Activated CD4-positive, alpha-beta T cell treated with anti-CD3 and anti-CD28 coated beads for 48 hours (primary cell): ENCODE measurements around the gene ARHGAP25.

ENCODE experiments used
- DNase-seq: peaks from one replicate; pipeline ENCODE4 v3.0.0-alpha.2; 2020

The ARHGAP25 gene

GRCh38 chr2:68767996-68768395 is 33.4 kb downstream of the ARHGAP25 start:
- no peak for DNase-seq

DNA sequence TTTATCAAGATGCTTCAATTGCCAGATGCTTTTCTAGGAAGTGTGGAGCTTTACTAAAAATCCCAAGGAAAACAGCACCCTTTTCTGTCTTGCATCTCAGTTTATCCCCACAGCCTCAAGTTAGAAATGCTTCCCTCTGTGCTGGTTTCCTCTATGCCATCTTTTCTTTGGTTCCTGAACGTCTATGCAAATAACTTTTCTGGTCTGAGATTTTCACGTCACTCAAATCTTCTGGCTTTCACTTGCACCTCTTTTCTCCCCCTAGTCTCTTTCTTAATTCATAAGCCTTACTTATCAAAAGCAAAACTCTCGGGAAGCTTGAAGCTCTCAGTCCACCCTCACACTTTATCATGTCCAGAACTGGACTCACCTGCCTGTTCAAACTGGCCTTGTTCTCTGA is 33.9 kb downstream of the ARHGAP25 start:
- no peak for DNase-seq

GRCh38 chr2:68768951-68769350 is 34.3 kb downstream of the ARHGAP25 start:
- DNase-seq = no peak

DNA sequence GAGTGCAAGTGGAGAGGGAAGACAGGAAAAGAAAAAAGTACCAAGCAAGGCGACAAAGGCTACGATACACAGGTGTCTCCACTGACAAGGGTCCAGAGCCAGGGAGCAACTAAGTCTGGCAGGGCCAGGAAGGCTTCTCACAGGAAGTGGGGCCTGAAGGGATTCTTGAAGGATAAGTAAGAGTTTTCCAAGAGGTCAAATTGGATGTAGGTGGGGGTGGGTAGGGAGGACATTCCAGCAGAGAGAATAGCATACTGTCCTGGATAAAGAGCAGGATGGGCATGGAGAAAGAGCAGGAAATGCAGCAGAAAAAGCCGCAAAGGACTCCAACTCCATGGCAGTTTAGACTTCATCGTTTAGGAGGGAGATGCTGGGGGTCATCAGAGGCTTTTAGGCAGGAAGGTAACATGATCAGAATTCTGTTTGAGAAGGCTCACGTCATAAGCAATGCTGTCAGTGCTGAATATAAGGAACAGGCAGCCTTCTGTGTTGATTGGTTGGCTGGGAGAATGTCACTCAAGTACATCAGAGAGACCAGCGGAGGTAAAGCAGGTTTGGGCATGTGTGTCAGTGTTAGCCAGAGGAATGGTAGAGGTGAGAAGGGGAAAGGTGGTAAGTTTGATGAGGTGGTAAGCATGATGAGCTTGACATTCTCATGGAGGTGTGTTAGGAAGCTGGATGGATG is 35.1 kb downstream of the ARHGAP25 start:
- DNase-seq = no peak

- no peak for DNase-seq
Observed at GRCh38 chr2:68770271-68771111, 35.9 kb downstream of the ARHGAP25 start.

GRCh38 chr2:68771211-68771751 is 36.7 kb downstream of the ARHGAP25 start:
- DNase-seq = no peak

GRCh38 chr2:68772109-68772508 is 37.5 kb downstream of the ARHGAP25 start:
- DNase-seq = no peak

GRCh38 chr2:68774569-68775271 is 40.1 kb downstream of the ARHGAP25 start:
- peak; percentile 71 for DNase-seq

DNA sequence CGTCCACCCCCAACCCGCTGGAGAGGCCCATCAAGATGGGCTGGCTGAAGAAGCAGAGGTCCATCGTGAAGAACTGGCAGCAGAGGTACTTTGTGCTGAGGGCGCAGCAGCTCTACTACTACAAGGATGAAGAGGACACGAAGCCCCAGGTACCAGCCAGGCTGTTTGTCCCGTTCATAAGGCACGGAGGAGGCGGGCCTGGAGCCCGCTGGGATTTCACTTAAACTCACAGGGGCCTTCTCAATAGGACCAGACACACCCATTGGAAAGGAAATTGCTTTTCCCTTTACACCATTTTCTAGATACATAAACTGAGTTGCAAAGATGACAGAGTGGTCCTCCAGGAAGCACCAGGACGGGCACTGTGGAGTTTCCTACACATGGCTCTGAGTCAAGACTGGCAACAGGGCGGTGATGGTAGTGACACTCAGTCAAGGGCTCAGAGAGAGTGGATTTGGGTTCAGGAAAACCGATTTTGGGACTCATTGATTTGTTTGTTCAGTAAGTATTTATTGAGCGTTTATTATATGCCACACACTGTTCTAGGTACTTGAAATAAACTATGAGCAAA is 40.7 kb downstream of the ARHGAP25 start:
- DNase-seq = no peak

GRCh38 chr2:68776124-68776523 is 41.5 kb downstream of the ARHGAP25 start:
- DNase-seq = no peak

DNA sequence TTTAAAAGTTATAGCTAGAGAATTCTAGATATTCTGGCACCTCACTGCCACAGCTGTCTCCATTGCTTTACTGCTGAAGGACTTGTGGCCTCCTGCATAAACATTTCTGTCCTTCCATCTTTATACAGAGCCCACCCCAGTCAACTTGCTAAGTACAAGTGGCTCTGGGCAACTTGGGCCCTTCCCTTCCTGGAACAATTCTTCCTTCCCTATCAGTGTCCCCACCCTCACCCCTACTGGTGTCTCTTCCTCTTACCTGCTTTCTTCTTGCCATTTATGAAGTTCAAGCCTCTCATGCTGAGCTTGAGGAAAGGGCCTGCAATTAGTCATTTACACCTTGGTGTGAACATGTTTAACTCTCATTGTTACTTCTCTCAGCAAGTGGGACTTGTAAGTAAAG is 45.0 kb downstream of the ARHGAP25 start:
- DNase-seq = no peak

DNA sequence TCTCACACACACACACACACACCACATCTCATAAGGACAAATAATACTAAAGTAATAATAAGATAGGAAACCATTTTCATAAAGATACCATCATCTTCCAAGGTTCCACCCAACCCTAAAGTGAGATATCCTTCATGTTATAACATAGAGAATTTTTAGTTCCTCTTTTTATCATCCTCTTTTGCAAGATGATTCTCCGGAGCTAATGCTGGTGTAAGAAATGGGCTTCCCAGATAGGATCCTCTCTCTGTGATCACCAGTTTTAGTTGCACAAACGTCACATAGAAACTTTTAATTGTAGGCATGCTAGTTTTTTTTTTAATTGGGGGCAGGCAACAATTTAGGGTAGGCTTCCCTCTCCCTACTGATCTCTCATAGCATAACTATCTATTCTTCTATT is 49.6 kb downstream of the ARHGAP25 start:
- DNase-seq = no peak

- no peak for DNase-seq
Observed at GRCh38 chr2:68784915-68785314, 50.3 kb downstream of the ARHGAP25 start.

DNA sequence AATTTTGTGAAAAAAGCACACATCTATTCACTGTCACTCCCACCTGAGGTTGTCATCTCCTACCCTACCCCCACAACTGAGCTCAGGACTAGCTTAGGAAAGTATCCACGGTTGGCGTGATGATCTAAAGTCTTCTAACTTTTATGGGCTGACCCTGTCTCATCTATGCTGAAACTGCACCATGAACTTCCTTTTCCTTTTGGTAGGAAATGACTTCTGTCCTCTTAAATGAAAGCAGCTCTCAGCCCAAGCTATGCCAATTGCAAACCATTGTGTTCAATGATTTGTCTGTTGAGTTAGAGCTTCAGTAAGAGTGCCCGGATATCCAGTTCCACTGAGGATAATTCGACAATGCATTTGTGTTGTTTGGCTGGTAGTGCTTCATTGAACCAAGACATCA is 52.7 kb downstream of the ARHGAP25 start:
- no peak for DNase-seq

DNA sequence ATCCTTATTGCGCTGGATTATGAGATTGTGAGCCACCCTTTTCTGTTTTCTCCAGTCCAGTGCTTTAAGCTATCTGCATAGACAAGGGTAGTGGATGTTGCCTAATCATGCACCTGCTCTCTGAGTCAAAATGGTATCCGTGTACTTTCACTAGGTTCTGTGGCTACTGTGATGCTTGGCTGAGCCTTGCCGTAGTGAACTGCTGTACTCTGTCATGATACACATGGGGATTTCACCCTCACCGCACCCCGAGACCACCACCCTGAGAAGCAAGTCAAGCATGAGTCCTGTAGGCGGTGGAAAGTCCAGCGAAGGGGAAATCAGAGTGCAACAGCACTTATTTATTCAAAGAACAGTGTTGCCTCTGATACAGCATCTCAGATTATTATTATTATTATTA is 55.0 kb downstream of the ARHGAP25 start:
- peak; percentile 65 for DNase-seq

DNA sequence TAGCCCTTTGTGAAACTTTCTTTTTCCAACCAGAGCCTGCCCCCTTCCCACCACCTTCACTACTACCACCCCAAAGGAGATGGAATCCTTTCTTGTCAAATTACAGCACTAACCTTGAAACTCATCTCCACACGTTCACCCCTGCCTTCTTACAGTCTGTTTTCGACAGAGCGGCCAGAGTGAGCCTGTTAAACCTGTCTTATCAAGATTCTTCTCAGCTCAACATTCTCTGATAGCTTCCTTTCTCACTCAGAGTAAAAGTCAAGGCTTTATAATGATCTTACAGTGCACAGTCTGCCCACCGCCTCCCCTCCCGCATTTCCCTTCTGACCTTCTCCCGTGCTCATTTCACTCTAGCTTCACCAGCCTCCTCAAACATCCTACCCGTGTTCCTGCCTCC is 56.0 kb downstream of the ARHGAP25 start:
- DNase-seq = no peak

GRCh38 chr2:68791914-68792313 is 57.3 kb downstream of the ARHGAP25 start:
- DNase-seq = no peak

DNA sequence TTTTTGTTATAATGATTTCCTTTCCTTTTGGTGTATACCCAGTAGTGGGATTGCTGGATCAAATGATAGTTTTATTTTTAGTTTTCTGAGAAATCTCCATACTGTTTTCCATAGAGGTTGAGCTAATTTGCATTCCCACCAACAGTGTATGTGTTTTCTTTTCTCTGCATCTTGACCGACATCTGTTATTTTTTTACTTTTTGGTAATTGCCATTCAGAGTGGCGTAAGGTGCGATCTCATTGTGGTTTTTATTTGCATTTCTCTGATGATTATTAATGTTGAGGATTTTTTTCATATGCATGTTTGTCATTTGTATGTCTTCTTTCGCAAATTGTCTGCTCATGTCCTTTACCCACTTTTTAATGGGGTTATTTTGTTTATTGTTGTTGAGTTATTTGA is 58.1 kb downstream of the ARHGAP25 start:
- DNase-seq = no peak

DNA sequence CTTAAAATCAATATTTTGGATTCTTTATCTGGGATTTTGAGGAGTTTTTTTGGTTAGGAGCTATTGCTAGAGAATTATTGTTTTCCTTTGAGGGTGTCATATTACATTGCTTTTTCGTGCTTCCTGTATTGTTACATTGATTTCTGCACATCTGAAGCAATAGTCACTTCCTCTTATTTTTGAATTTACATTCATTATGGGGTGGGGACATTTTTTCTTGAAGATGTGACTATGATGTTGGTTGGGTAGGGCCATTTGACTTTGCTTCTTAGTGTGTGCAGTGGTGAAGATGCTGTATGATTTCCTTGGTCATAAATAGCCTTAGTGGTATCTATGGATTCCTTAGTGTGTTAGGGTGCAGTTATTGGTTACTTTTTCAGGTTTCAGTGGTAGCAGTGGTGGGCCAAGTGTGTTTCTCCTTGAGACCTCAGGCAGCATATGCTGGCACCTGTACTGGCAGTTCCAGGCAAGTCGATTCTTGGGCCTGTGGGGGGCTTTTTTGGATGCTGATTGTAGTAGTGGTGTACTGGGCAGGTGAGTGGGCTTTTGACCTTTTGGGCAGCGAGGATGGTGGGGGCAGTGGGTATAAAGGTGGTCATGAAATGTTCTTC is 61.8 kb downstream of the ARHGAP25 start:
- no peak for DNase-seq

DNA sequence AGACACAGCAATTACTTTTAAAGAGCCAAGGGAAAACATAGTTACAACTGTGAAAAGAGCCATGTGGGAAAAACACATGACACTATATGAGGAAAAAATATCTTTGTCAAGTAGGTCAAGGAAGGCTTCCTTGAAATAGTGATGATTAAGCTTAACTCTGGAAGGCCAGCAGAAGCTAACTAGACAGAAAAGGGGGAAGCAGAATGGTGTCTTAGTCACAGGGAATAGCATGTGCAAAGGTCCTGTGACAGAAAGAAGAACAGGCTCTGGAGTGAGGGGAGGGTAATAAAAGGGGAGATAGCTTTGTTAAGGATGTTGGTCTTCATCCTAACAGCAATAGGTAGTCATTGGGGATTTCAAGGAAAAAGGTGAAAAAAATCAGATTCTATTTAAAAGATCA is 64.0 kb downstream of the ARHGAP25 start:
- no peak for DNase-seq

- DNase-seq = no peak
Observed at GRCh38 chr2:68799140-68800026, 64.8 kb downstream of the ARHGAP25 start.

GRCh38 chr2:68800027-68800401 is 65.4 kb downstream of the ARHGAP25 start:
- DNase-seq = no peak
